Mesenteric fat pad (tissue), 1 donor: Measurements from ENCODE around the gene CALML6. TPM values are rescaled to one million over a fixed set of nuclear protein-coding genes. Genes with fewer than 3 reads are reported as not detected.

Experiments
- DNase-seq: peaks from one replicate; pipeline ENCODE4 v3.0.0-alpha.2; 2020; ENCODE audit warnings: low spot score
- total RNA-seq: library from RNA; stranded (reverse); fragmentation: NEBNext Ultra II Directional; extraction: Animal tissue kit (Norgen Biotek cat#: 25700); gene quantifications from one replicate; pipeline ENCODE4 v1.2.1, GENCODE V29; 2021
- donor health status: DM: yes; HTN: yes; CAD: no.

CALML6 gene
- total RNA-seq, 1 donor from 2014 or later, result 0.26 TPM

DNA sequence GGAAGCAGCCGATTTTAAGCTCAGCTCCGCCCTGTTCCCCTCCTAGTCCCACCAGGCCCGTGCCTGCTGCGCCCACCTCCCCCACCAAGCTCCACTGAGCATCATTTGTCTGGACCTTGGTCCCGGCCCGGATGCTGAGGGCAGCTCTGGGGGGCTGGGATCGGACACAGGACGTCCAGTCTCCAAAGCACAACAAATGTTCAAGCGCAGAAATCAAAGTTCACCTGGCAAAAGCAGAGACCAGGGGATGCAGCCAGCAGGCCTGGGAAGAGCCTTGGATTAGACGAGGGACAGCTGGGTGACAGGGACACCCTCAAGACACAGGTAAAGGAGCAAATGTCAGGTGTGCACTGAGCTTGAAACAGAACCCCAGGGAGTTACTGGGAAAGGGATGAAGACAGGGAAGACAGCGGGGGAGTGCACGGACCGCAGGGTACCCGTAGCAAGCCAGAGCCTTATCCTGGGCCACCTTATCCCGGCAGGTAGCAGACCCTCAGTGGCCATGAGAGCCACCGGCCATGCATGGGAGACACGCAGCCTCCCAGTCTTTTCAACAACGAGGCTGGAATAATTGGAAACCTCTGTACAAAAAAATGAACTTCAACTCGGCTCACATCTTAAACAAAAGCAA is 26.3 kb downstream of the CALML6 start:
- no peak for DNase-seq

DNA sequence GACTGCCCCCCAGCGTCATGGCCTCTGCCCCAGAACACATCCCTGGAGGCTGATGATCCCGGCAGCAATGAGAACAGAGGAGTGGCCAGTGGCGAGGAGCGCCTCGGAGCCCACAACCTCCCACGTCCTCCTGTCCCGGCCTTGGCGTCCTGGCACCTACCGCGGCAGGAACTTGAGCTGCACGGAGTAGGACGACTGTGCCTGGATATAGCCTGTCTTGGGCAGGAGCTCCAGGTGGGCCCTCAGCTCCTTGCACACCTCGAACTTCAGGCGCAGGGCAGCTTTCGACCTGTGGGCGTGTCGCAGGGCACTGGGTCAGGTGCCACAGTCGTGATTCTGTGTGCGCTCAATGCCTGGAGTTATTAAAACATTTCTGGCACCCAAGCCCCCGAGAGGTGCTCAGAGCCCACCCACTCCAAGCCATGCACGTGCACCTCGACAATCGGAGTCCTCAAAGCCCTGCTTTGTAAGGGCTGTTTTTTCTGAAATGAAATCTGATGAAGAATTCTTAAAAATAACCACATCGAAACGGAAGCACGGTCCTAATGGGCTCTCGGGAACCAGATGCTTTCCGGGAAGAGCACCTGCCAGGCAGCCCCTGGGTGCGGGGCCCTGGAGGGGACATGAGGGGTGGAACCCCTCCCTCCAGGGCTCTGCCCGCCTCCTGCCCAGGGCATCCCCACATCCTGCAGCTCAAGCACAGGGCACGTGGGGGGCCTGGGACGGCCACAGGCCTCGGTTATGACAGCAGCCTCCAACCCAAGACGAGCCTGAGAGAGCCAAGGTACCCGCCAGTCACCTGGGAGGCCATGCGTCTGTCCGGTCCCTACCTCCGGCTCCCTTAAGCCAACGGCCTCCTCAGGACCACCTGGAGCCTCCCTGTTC is 27.1 kb downstream of the CALML6 start:
- no peak for DNase-seq

DNA sequence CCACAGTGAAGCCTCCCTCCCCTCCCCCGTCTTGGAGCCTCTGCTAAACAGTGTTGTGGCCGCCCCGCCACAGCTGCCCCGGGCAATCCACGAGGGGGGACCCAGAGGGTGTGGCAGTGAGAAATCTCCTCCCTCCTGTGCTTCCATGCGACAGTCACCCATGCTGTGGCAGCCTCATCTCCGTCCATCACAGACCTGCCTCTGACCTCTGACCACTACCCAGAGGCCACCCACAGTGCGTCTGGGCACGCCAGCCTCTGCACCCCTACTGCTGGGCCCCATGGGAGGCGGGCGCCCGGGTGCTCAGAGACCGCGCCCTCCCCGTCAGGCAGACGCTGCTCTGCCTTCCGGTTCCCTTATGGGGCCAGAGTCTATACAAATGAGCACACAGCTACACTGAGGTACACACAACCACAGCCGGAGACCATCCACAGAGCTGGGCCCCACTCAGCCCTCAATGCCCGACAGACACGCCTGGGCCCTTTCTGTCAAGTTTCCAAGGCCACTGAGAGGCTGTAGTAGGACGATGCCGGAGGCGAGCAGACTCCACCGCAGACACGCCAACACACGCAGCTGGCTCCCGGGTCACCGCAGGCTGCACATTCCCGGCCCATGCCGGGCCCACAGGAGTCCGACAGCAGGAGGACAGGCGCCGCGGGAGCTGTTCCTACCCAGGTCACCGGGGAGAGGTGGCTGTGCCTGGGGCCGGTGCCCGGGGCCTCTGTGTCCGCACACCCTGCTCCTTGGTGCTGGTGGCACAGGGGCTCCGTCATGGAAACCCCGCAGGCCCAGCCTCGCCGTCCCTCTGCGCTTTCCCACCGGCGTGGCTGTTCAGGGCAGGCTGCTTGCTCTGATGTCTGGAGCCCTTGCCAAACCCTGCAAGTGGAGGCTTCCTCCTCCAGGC is 27.9 kb downstream of the CALML6 start:
- DNase-seq, result no peak

DNA sequence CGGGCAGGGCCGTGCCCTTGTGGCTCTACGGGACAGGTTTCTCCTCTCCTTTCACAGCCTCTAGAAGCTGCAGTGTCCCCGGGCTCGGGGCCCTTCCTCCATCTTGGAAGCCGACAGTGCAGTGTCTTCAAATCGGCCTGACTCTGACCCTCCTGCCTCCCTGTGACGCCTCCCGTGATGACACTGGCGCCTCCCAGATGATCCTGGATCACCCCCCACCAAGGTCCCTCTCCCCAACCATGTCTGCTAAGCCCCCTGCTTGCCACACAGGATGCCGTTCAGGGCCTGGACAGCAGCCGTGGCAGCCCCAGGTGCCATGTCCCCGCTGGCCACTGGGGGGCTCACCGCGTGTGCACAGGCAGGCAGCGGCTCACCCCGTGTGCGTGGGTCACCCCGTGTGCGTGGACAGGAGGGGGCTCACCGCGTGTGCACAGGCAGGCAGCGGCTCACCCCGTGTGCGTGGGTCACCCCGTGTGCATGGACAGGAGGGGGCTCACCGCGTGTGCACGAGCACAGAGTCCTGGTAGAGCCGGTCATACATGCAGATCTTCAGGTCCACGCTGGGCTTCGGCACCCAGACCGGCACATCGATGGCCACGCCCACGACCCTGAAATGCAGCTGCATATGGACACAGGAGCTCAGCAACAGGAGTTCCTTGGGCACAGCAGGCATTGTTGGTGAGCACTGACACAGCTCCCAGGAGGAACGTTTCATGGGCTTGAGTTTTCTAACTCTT is 28.9 kb downstream of the CALML6 start:
- DNase-seq, result no peak

DNA sequence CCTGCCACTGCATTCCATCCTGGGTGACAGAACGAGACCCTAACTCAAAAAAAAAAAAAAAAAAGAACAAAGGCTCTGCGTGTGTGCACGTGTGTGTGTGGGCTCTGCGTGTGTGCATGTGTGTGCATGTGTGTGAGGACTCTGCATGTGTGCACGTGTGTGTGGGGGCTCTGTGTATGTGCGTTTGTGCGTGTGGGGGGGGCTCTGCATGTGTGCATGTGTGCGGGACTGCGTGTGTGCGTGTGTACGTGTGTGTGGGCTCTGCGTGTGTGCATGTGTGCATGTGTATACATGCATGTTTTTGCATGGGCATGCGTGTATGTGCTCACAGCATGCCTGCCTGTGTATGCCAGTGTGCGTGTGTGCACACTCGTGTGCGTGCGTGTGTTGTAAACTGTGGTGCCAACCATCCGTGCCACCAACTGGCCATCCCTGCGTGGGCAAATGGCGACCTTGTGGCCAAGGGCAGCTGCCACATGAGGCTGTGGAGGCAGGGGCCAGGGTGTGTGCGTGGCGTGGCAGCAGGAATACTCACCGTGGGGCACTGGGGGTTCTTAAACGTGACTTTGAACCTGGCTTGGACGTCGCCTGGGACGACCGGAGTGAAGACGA is 30.8 kb downstream of the CALML6 start:
- no peak for DNase-seq

DNA sequence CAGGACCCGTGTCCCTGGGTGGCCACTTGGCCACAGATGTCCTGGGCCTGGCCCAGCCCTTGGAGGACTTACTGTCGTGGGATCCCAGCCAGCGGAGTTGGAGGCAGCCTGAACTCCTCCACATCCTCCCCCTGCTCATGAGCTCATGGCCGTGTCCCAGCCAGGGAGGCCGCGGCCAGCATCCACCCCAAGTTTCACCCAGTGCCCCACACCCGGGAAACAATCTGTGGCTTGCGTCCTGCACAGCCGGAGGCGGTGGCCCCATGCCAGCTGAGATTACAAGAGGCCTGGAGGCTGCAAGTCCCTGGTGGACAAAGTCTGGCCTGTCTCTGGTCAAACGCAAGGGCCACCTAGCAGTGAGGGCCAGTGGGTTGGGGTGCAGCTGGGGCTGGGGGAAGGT is 31.5 kb downstream of the CALML6 start:
- DNase-seq, result no peak

DNA sequence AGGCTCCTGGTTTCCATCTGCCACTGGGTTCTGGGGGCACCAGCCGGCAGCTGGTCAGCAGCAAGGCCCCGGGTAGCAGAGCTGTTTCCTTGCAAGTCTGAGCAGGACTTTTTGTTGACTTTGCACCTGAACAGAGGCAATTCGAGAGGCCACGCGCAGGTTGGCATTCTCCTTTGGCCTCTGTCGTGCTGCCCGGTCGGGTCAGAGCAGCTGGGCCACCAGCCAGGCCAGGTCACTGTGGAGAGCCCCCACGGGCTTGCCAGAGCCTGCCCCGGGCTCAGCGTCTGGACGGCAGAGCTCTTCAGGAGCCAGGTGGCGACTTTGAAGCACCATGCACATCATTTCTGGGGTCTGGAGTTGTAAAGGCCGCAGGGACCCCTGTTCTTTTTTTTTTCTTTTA is 32.4 kb downstream of the CALML6 start:
- no peak for DNase-seq

DNA sequence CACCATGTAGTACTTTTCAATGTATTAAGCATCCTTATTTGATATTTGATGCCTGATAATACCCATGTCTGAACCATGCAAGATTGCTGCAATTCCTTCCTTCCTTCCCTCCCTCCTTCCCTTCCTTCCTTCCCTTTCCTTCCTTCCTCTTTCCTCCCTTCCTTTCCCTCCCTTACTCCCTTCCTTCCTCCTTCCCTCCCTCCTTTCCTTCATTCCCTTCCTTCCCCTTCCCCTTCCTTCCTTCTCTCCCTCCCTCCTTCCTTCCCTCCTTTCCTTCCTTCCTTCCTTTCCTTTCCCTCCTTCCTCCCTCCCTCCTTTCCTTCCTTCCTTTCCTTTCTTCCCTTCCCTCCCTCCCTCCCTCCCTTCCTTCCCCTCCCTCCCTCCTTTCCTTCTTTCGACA is 33.7 kb downstream of the CALML6 start:
- no peak for DNase-seq

DNA sequence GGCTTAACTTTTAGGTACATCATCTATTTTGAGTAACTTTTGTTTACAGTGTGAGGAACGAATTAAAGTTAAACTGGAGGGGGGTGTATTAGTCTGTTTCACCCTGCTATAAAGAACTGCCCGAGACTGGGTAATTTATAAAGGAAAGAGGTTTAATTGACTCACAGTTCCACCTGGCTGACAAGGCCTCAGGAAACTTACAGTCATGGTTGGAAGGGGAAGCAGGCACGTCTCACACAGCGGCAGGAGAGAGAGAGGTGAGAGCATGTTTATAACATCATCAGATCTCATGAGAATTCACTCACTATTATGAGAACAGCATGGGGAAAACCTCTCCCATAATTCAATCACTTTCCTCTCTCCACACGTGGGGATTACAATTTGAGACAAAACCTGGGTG is 35.9 kb downstream of the CALML6 start:
- no peak for DNase-seq

DNA sequence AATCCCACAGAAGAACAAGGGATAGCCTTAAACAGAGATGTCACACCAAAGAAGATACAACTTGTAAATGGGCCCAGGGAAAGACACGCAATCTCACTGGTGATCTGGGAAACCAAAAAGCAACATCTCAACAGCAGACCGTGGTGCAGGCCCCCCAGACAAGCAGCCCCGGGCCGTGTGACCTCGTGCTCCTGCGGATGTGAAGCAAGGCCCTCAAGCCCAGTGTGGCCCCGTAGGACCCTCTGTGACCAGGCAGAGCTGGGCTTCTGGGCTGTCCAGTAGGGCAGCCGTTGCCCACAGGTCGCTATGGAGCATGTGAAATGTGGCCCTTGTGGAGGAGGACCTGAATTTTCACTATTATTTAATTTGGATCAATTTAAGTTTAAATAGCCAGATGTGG is 39.0 kb downstream of the CALML6 start:
- no peak for DNase-seq

DNA sequence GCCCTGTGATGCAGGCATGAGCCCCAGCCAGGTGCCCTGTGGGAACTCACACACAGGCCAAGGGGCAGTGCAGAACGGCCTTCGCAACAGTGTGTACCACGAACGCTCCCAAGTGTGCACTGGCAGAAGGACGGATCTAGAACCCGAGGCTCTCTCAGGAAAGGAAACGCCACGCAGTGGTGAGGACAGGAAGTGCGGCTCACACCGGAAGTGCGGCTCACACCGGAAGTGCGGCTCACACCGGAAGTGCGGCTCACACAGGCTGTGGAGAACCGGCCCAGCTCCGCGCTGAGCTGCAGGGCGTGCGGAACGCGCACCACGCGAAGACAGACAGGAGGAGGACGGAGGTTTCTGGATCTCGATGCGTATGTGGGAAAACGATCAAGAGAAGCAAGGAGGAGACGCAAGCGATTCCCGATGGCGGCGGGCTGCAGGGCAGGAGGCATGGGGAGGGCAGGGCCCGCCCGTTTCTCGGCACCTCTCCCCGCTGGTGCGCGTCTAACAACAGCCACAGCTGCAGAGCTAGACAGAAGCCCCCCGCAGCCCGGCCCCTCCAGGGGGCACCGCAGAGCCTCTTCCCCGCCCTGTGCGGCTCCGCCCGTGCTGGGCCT is 39.9 kb downstream of the CALML6 start:
- DNase-seq, result no peak

DNA sequence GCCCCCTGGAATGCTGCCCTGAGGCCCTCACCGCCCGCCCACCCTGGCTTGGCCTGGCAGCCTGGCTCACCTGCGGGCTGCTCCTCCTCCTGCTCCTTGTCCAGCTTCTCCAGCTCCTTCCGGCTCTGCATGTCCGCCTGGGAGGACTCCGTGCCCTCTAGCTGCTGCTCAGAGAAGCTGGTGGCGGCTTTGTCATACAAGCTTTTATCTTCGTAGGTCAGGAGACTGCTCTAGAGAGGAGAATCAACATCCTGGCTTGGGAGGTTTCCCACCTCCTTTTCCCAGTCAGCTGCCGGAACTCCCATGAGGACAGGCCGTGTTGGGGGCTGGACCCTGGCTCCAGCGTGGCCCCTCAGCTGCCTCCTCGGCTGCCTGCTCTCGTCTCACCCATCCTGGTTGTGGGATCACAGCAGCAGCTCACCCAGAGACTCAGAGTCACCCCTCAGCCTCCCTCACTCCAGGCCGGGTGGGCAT is 40.6 kb downstream of the CALML6 start:
- no peak for DNase-seq

DNA sequence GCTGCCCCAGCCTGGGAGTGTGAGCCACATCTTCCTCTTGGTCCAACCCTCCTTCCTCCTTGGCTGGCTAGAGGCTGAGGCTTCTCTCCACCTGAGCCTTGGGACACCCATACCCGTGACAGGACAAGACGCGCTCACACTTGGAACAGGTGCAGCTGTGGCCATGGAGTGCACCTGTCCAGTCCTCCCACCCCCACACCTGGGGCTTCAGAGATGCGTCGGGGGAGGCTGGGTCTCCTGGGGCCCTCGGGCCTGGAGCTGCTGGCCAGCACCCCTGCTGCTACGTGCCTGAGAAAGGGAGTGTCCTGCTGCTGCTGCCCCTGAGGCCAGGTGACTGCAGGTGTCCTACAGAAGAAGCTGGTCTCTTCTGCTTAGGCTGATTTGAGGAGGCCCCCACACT is 41.0 kb downstream of the CALML6 start:
- DNase-seq, result no peak

DNA sequence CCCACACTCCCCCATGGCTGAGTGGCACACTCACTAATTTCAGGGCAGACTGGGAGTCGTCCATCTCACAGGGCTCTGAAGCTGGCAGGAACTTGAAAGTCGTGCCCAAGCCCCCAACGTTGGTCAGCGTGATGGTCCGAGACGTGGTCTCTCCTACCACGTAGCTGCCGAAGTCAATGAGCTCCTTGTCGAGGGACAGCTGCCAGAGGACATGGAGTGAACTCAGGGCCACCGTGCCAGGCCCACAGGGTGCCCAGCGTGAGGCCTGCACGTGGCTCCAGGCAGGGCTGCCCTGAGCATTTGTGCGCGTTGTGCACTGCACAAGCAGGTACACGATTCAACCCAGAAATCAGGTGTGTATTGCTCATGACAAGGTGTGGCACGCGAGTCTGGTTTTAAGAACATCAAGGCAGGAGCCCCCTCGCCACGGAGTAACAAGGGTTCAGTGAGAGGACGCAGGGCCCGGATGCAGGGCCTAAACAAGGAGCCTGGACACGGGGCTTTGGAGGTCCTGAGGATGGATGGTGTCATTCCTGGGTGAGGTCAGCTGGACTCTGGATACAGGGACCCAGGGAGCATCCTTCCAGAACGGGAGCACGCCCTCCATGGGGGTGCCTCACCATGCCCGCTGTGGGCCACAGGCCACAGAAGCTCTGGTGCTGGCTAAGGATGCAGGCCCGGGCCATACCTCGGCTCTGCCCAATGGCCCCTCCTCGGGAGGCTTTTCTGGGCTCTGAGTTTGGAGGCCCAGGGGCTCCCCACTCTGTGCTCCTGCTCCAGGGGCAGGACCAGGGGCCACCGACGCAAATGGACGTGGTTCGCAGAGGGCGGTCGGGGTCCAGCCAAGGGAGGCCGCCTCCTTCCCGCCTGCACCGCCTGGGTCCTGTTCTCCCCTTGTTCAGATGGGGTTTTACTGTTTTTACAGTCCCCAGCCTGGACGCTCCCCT is 41.8 kb downstream of the CALML6 start:
- no peak for DNase-seq

DNA sequence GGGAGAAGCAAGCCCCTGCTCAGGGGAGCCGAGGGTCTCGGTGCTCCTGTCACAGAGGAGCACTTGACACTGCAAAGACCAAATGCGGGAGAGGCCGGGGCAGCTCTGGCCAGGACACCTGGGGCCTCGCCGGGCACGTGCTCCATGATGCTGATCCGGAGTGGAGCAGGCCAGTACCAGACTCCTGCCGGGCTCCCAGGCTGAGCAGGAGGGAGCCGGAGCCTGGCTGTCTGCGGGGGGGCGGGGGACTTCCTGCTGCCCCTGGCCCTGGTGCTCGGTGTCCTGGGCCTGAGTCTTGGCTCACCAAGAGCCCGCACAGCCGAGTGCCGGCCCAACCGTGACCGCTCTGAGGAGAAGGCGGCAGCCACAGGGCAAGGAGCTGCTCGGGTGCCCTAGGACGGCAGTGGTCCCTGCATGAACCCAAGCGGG is 42.5 kb downstream of the CALML6 start:
- DNase-seq, result no peak

DNA sequence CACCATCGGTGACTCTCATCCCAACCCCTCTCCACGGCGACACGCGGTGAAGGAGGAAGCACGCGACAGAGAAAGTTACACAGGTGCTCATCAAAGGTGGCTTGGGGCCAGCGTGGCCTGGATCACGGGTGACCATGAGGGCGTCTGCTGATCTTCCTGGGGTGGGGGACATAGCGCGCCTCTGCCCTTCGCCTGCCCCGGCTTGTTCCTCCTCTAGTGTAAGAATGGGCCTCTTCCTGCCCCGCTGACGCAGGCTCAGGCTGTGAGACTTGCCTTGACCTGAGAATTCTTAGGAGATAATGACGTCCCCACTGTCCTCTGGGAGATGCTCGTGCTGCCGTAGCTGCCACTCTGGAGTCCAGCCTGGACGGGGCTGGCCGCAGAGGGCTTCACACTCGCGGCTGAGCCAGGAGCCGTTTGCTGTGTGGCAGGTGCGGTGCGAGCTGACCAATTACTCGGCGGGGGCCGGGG is 43.0 kb downstream of the CALML6 start:
- DNase-seq, result no peak

DNA sequence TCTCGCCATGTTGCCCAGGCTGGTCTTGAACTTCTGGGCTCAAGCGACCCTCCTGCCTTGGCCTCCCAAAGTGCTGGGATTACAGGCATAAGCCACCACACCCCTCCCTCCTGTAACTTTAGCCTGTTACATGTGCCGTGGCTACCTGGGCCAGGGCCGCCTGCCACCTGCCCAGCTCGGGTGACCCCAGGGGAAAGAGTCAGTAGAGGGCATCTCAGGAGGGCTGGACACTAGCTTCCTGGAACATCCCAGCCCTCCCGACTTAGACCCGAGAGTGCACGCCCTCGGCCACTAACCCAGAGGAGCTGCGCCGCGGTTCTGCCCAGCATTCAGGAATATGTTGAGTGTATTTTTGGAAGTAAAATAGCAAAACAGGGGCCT is 44.4 kb downstream of the CALML6 start:
- DNase-seq, result no peak

DNA sequence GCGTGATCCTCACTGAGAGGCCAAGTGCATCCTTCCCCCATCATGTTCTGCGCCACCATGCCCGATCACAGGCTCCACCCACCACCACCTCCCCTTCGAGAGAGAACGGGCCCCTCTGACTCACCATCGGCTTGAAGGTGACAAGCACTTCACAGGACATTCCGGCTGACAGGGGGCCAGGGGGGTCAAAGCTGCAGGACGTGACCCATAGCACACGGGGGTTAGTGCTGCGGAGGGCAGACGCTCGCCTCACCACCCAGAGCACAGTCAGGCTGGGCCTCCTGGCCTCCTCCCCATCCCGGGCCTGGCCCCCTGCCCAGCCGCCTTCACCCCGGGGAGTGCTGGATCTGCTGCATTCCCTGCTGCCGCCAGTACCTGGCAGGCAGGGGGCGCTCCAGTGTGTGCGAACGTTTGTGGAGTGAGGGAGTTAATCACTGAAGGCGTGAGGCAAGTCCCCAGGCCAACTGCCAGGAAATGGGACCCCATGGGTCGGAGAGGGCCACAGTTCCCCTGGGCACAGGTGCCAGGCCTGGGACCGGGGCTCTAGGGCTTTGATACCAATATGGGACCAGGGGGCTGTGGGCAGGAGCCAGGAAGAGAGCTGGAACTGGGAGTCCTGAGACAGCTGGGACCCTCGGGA is 44.9 kb downstream of the CALML6 start:
- no peak for DNase-seq
